HepG2 (cell line): ENCODE data around the gene HKDC1. TPM values are rescaled to one million over a fixed set of nuclear protein-coding genes. Genes with fewer than 3 reads are reported as not detected.

ENCODE experiments used
- ATAC-seq: fragments of 200-7000 bp; cut with Tn5 transposase; 3 replicates; pipeline ENCODE4 v1.9.1; 2020; ENCODE audit warnings: mild to moderate bottlenecking, moderate library complexity
- BruUV-seq: library from RNA; stranded (reverse); fragments of 400-500 nt; replicated peaks from 2 replicates; lab custom pipeline; 2021; lab: Mats Ljungman, UMichigan
- CTCF ChIA-PET: fragments of 300-600 bp; formaldehyde crosslinking; extraction: SDS; loops from one replicate; lab custom pipeline; 2021; ENCODE audit warnings: low total read pairs, inconsistent platforms, low intra/inter-chr PET ratio; lab: Yijun Ruan, JAX
- POLR2A ChIA-PET: fragments of 350-600 bp; sonication (Branson Sonifier 250); formaldehyde crosslinking; loops from one replicate; lab custom pipeline; 2020; ENCODE audit warnings: antibody characterized with exemption, inconsistent platforms; lab: Yijun Ruan, JAX
- DNase-seq: peaks from one replicate; pipeline ENCODE4 v3.0.0-alpha.2; 2015; ENCODE audit warnings: low spot score
- FAIRE-seq: peaks from 3 replicates; lab custom pipeline; 2011; peaks lifted over from hg19 to GRCh38; lab: Jason Lieb, UNC
- H2AFZ ChIP-seq: one replicate; pipeline ENCODE4 v1.6.1; 2011; ENCODE audit warnings: low read length, inconsistent platforms
- H3K27ac ChIP-seq: fragments of 300-600 bp; 3 replicates; pipeline ENCODE4 v1.8.0; 2011; ENCODE audit warnings: mixed run types, mild to moderate bottlenecking, mixed read lengths, low read length, inconsistent platforms; ENCODE audit not compliant: insufficient read depth; ENCODE audit errors: extremely low read length
- H3K27me3 ChIP-seq, 2 experiments: fragments of 200-600 bp in 1 of 2; 2 replicates in 1 of 2; 3 replicates in 1 of 2; pipeline versions ENCODE4 v1.6.0 to v1.8.0; 2011; ENCODE audit warnings: low read length in 2 of 2, mild to moderate bottlenecking in 2 of 2, moderate library complexity in 2 of 2, inconsistent platforms in 1 of 2; ENCODE audit not compliant: insufficient read depth in 2 of 2, control insufficient read depth in 1 of 2
- H3K36me3 ChIP-seq, 2 experiments: fragments of 200-600 bp in 1 of 2; replicated peaks in 1 of 2; 2 replicates in 1 of 2; 3 replicates in 1 of 2; pipeline versions ENCODE4 v1.5.1 to v1.8.0; 2011; ENCODE audit warnings: low read length in 2 of 2, inconsistent platforms in 1 of 2; ENCODE audit not compliant: insufficient read depth in 2 of 2, control insufficient read depth in 1 of 2
- H3K4me1 ChIP-seq: 2 replicates; pipeline ENCODE4 v1.5.1; 2012; ENCODE audit warnings: low read length, inconsistent platforms; ENCODE audit not compliant: insufficient read depth
- H3K4me2 ChIP-seq: 2 replicates; pipeline ENCODE4 v1.6.0; 2011; ENCODE audit warnings: low read depth, low read length, inconsistent platforms
- H3K4me3 ChIP-seq, 3 experiments: fragments of 200-600 bp in 1 of 3; sonication (generic), shearing (Covaris generic) in 1 of 3; replicated peaks in 1 of 3; 2 replicates each; pipeline ENCODE4 v1.5.1; 2011 to 2016; ENCODE audit warnings: low read length in 3 of 3, inconsistent platforms in 2 of 3, low read depth in 2 of 3, mild to moderate bottlenecking in 2 of 3, control low read depth in 1 of 3, mixed read lengths in 1 of 3; ENCODE audit not compliant: insufficient read depth in 1 of 3
- H3K79me2 ChIP-seq: one replicate; pipeline ENCODE4 v1.6.1; 2011; ENCODE audit warnings: low read length, inconsistent platforms; ENCODE audit not compliant: insufficient read depth
- H3K9ac ChIP-seq: 2 replicates; pipeline ENCODE4 v1.6.0; 2011; ENCODE audit warnings: mild to moderate bottlenecking, low read depth, low read length, inconsistent platforms; ENCODE audit not compliant: insufficient read depth
- H3K9me3 ChIP-seq: 2 replicates; pipeline ENCODE4 v1.5.1; 2012; ENCODE audit warnings: mild to moderate bottlenecking, low read length
- H4K20me1 ChIP-seq: 2 replicates; pipeline ENCODE4 v1.6.0; 2011; ENCODE audit warnings: inconsistent platforms, mild to moderate bottlenecking, low read length, moderate library complexity; ENCODE audit not compliant: insufficient read depth
- ARNT2 ChIP-seq: sonication (generic); formaldehyde crosslinking; IDR thresholded peaks from 2 replicates; pipeline ENCODE4 v1.8.0; 2022; ENCODE audit warnings: mild to moderate bottlenecking, low read depth, missing genetic modification reagents, moderate library complexity
- ATF3 ChIP-seq: sonication (generic); formaldehyde crosslinking; IDR thresholded peaks from 2 replicates; pipeline ENCODE4 v1.4.0; 2020; ENCODE audit warnings: missing genetic modification reagents
- DMAP1 ChIP-seq: IDR thresholded peaks from 2 replicates; pipeline ENCODE4 v1.6.1; 2016
- KAT7 ChIP-seq: IDR thresholded peaks from 2 replicates; pipeline ENCODE4 v1.6.1; 2018; ENCODE audit warnings: borderline replicate concordance, missing compliant biosample characterization
- MEF2D ChIP-seq: sonication (generic); formaldehyde crosslinking; IDR thresholded peaks from 2 replicates; pipeline ENCODE4 v1.5.1; 2020; ENCODE audit warnings: mild to moderate bottlenecking, missing genetic modification reagents
- MTF1 ChIP-seq: sonication (generic); formaldehyde crosslinking; IDR thresholded peaks from 2 replicates; pipeline ENCODE4 v1.5.0; 2020; ENCODE audit warnings: missing genetic modification reagents
- RFX3 ChIP-seq: IDR thresholded peaks from 2 replicates; pipeline ENCODE4 v1.6.1; 2016; ENCODE audit warnings: missing biosample characterization, missing genetic modification reagents
- SMARCE1 ChIP-seq: fragments of 450-650 bp; IDR thresholded peaks from 2 replicates; pipeline ENCODE4 v1.6.1; 2017; ENCODE audit warnings: borderline replicate concordance
- WIZ ChIP-seq: sonication (generic); formaldehyde crosslinking; IDR thresholded peaks from 2 replicates; pipeline ENCODE4 v1.5.1; 2020; ENCODE audit warnings: mild to moderate bottlenecking, missing genetic modification reagents
- ZBTB7A ChIP-seq: sonication (generic); formaldehyde crosslinking; IDR thresholded peaks from 2 replicates; pipeline ENCODE4 v1.8.0; 2022; ENCODE audit warnings: mild to moderate bottlenecking, missing genetic modification reagents
- ZFP82 ChIP-seq: sonication (generic); formaldehyde crosslinking; IDR thresholded peaks from 2 replicates; pipeline ENCODE4 v1.5.1; 2020; ENCODE audit warnings: mild to moderate bottlenecking, missing genetic modification reagents, borderline replicate concordance
- ZNF33B ChIP-seq: sonication (generic); formaldehyde crosslinking; IDR thresholded peaks from 2 replicates; pipeline ENCODE4 v1.5.1; 2020; ENCODE audit warnings: mild to moderate bottlenecking, missing genetic modification reagents
- WGBS: methylation state at CpG from one replicate; pipeline ENCODE4 v1.1.6; 2017; ENCODE audit warnings: low lambda C conversion rate; 5-methylcytosine and 5-hydroxymethylcytosine counted together
- in situ Hi-C: cut with HindIII; loops from 2 replicates; pipeline ENCODE4 v1.10.0; 2017; ENCODE audit warnings: low pct_unique_long_range_greater_than_20kb; ENCODE audit not compliant: extremely low pct_ligation_motif_present
- intact Hi-C: fragments of 100-400 bp; cut with micrococcal nuclease; formaldehyde crosslinking; loops from one replicate; pipeline ENCODE4 v1.10.0; 2022; ENCODE audit not compliant: unreplicated experiment
- polyA plus RNA-seq, 8 experiments: library from polyadenylated mRNA; depleted of rRNA in 3 of 8; stranded (reverse) in 7 of 8; unstranded in 1 of 8; fragments of >200 nt; fragmentation: Illumina TruSeq in 4 of 8; extraction: Trizol in 4 of 8; gene quantifications; 2 replicates each; pipeline versions ENCODE4 v1.2.1 to v1.2.3, GENCODE V29; 2011 to 2016; ENCODE audit warnings: low read depth in 4 of 8, missing spikeins in 1 of 8, mixed read lengths in 1 of 8; ENCODE audit not compliant: insufficient read depth in 1 of 8
- total RNA-seq, 5 experiments: library from RNA; depleted of rRNA; stranded (reverse); fragments of >200 nt; fragmentation: Illumina TruSeq; extraction: Trizol; gene quantifications; 2 replicates each; pipeline ENCODE4 v1.2.3, GENCODE V29; 2016; ENCODE audit warnings: low read depth in 1 of 5
- TF ChIP-seq, protein P1 (sequence below): sonication (generic); formaldehyde crosslinking; IDR thresholded peaks from 2 replicates; pipeline ENCODE4 v1.4.0; 2020; ENCODE audit warnings: mild to moderate bottlenecking, missing genetic modification reagents

The HKDC1 gene
- total and polyA plus RNA-seq, 2 of the 13 experiments (the other 11 are each of a cell fraction or from before 2014, with no cell fraction given), result 8.1 to 12.4 TPM

- intact Hi-C loops, result no loop called here
- no TSS peak for BruUV-seq
- in situ Hi-C loops, result no loop called here
Observed at GRCh38 chr10:69186524-69186923, 33.6 kb upstream of the HKDC1 start.

GRCh38 chr10:69201045-69201444 is 19.1 kb upstream of the HKDC1 start:
- ChIA-PET CTCF (no interaction called here), POLR2A (no interaction called here)
- Histone ChIP-seq H3K79me2 (no peaks in the 10 kb centered on the region), H3K4me1 (no peaks in the 10 kb centered on the region), H3K9me3 (no peaks in the 10 kb centered on the region), H3K9ac (no peak overlapping the region), H3K4me2 (no peak overlapping the region), H3K27me3 (no peaks in the 10 kb centered on the region), H3K27ac (no peak overlapping the region), H3K36me3 (peaks cover 14 to 37% of the 10 kb centered on the region in 2 experiments), H3K4me3 (no peak overlapping the region), H2AFZ (no peak overlapping the region), H4K20me1 (no peaks in the 10 kb centered on the region)
- in situ Hi-C loops (no loop called here), intact Hi-C loops (no loop called here)
- WGBS, result 96% methylated on average over 2 of the region's 2 CpGs
- ATAC-seq (no peak), FAIRE-seq (no peak), DNase-seq (no peak)
- TF ChIP-seq MEF2D (CRISPR knock-in tag), result no peak
- no peak for TF ChIP-seq KAT7
- no peak for TF ChIP-seq WIZ (CRISPR knock-in tag)
- BruUV-seq, result no TSS peak

More at GRCh38 chr10:69186524-69186923, 33.6 kb upstream of the HKDC1 start:
- H3K36me3 ChIP-seq, result peaks cover 20 to 59% of the 10 kb centered on the region in 2 experiments; a peak in 4 of 5 replicates
- DNase-seq (no peak), FAIRE-seq (no peak), ATAC-seq (no peak)
- no peak overlapping the region for H3K4me2 ChIP-seq
- H3K27ac ChIP-seq, result no peak overlapping the region
- WGBS, result 97% methylated on average over 1 of the region's 1 CpG
- no peaks in the 10 kb centered on the region for H3K27me3 ChIP-seq
- POLR2A ChIA-PET, result no interaction called here
- no peak overlapping the region for H3K4me3 ChIP-seq
- H2AFZ ChIP-seq, result no peak overlapping the region
- TF ChIP-seq ARNT2 (no peak), MTF1 (CRISPR knock-in tag) (no peak), ZNF33B (CRISPR knock-in tag) (no peak), RFX3 (CRISPR knock-in tag) (no peak), ZFP82 (no peak), ZBTB7A (no peak), ATF3 (CRISPR knock-in tag) (no peak), SMARCE1 (no peak), DMAP1 (CRISPR knock-in tag) (no peak)
- TF ChIP-seq, protein P1, sequence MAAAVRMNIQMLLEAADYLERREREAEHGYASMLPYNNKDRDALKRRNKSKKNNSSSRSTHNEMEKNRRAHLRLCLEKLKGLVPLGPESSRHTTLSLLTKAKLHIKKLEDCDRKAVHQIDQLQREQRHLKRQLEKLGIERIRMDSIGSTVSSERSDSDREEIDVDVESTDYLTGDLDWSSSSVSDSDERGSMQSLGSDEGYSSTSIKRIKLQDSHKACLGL, result no peak
- TF ChIP-seq, all 625 proteins: peak for 0
- peaks cover 37% of the 10 kb centered on the region for H3K79me2 ChIP-seq
- peaks cover 16% of the 10 kb centered on the region for H3K4me1 ChIP-seq
- CTCF ChIA-PET, result no interaction called here
- H3K9ac ChIP-seq, result no peak overlapping the region
- H4K20me1 ChIP-seq, result no peaks in the 10 kb centered on the region
- no peaks in the 10 kb centered on the region for H3K9me3 ChIP-seq
